Osteoblast (primary cell): Measurements from ENCODE around the gene PAFAH2. TPM values are rescaled to one million over a fixed set of nuclear protein-coding genes. Genes with fewer than 3 reads are reported as not detected.
A peak's percentile ranks its signal among the peaks of the same experiment; 100 is the strongest.

ENCODE experiments used
- DNase-seq: peaks from one replicate; pipeline ENCODE4 v3.0.0; 2011; ENCODE audit warnings: low spot score, mixed read lengths; ENCODE audit not compliant: insufficient read length; ENCODE audit errors: missing footprints
- H2AFZ ChIP-seq: 2 replicates; pipeline ENCODE4 v1.6.0; 2011; ENCODE audit warnings: mild to moderate bottlenecking, low read length
- H3K27ac ChIP-seq: 2 replicates; pipeline ENCODE4 v1.5.1; 2011; ENCODE audit warnings: mild to moderate bottlenecking, low read depth, low read length, moderate library complexity
- H3K27me3 ChIP-seq: 2 replicates; pipeline ENCODE4 v1.6.0; 2012; ENCODE audit warnings: mild to moderate bottlenecking, control low read depth, inconsistent platforms, low read length, moderate library complexity; ENCODE audit not compliant: insufficient read depth
- H3K36me3 ChIP-seq: 2 replicates; pipeline ENCODE4 v1.5.1; 2011; ENCODE audit warnings: mild to moderate bottlenecking, low read length, control low read depth, moderate library complexity; ENCODE audit not compliant: insufficient read depth
- H3K4me1 ChIP-seq: 2 replicates; pipeline ENCODE4 v1.5.1; 2011; ENCODE audit warnings: mild to moderate bottlenecking, low read length, control low read depth, moderate library complexity; ENCODE audit not compliant: insufficient read depth
- H3K4me2 ChIP-seq: 2 replicates; pipeline ENCODE4 v1.6.0; 2011; ENCODE audit warnings: mild to moderate bottlenecking, low read length; ENCODE audit not compliant: insufficient read depth
- H3K4me3 ChIP-seq: fragments of 200-600 bp; sonication (generic); 3 replicates; pipeline ENCODE4 v1.5.1; 2012; ENCODE audit warnings: mild to moderate bottlenecking, low read length, inconsistent platforms; ENCODE audit not compliant: insufficient read depth
- H3K79me2 ChIP-seq: 2 replicates; pipeline ENCODE4 v1.6.0; 2012; ENCODE audit warnings: mild to moderate bottlenecking, low read length, control low read depth, inconsistent platforms; ENCODE audit not compliant: insufficient read depth
- H3K9me3 ChIP-seq: 2 replicates; pipeline ENCODE4 v1.5.1; 2011; ENCODE audit warnings: low read depth, low read length, control low read depth
- H4K20me1 ChIP-seq: 2 replicates; pipeline ENCODE4 v1.6.0; 2012; ENCODE audit warnings: mild to moderate bottlenecking, low read length, control low read depth; ENCODE audit not compliant: insufficient read depth
- CTCF ChIP-seq: IDR thresholded peaks from 2 replicates; pipeline ENCODE4 v1.5.1; 2011; ENCODE audit warnings: mild to moderate bottlenecking, low read depth, low read length, moderate library complexity; ENCODE audit errors: extremely low read depth
- total RNA-seq: library from RNA; depleted of rRNA; stranded (reverse); fragments of >200 nt; gene quantifications from 2 replicates; pipeline ENCODE4 v1.2.3, GENCODE V29; 2012

Gene PAFAH2
- total RNA-seq, 1 donor: 6.9 TPM

- TF ChIP-seq CTCF: no peak
- Histone ChIP-seq H3K4me1 (peaks cover 31% of the 10 kb centered on the region), H4K20me1 (no peaks in the 10 kb centered on the region), H3K4me3 (peak overlapping the region; percentile 89), H3K4me2 (peak overlapping the region; percentile 98), H3K9me3 (no peaks in the 10 kb centered on the region), H3K27me3 (no peaks in the 10 kb centered on the region), H3K36me3 (no peaks in the 10 kb centered on the region), H3K79me2 (no peaks in the 10 kb centered on the region), H2AFZ (peak overlapping the region; percentile 95), H3K27ac (peak overlapping the region; percentile 70)
- DNase-seq: peak; percentile 99
These were observed 37.5 kb upstream of the PAFAH2 start for GRCh38 chr1:26035203-26035958.

- Histone ChIP-seq H3K36me3 (no peaks in the 10 kb centered on the region), H2AFZ (peak overlapping the region; percentile 95), H3K9me3 (no peaks in the 10 kb centered on the region), H3K4me1 (peaks cover 31% of the 10 kb centered on the region), H3K27ac (no peak overlapping the region), H3K27me3 (no peaks in the 10 kb centered on the region), H4K20me1 (no peaks in the 10 kb centered on the region), H3K4me2 (peak overlapping the region; percentile 98), H3K4me3 (peak overlapping the region; percentile 89), H3K79me2 (no peaks in the 10 kb centered on the region)
- no peak for DNase-seq
- no peak for TF ChIP-seq CTCF
These were observed 36.8 kb upstream of the PAFAH2 start for GRCh38 chr1:26034504-26035202.

GRCh38 chr1:26032656-26033357 is 34.9 kb upstream of the PAFAH2 start:
- no peaks in the 10 kb centered on the region for H4K20me1 ChIP-seq
- DNase-seq: peak; percentile 29
- no peak overlapping the region for H2AFZ ChIP-seq
- peaks cover 36% of the 10 kb centered on the region for H3K4me1 ChIP-seq
- H3K79me2 ChIP-seq: no peaks in the 10 kb centered on the region
- no peaks in the 10 kb centered on the region for H3K27me3 ChIP-seq
- H3K4me2 ChIP-seq: no peak overlapping the region
- H3K27ac ChIP-seq: no peak overlapping the region
- TF ChIP-seq CTCF: no peak
- no peak overlapping the region for H3K4me3 ChIP-seq
- H3K9me3 ChIP-seq: no peaks in the 10 kb centered on the region
- H3K36me3 ChIP-seq: no peaks in the 10 kb centered on the region
